AG09309 (cell line): ENCODE results near the gene DST.

Experiments
- DNase-seq: peaks from one replicate; pipeline ENCODE4 v3.0.0-alpha.2; 2010; ENCODE audit warnings: low read depth
- H3K4me3 ChIP-seq: 2 replicates; pipeline ENCODE4 v1.5.1; 2011; ENCODE audit warnings: mild to moderate bottlenecking, low read depth, low read length, moderate library complexity; ENCODE audit not compliant: control insufficient read depth
- TF ChIP-seq, protein P1 (sequence below): IDR thresholded peaks from 2 replicates; pipeline ENCODE4 v1.5.1; 2011; ENCODE audit warnings: mild to moderate bottlenecking, low read depth, low read length, inconsistent platforms; ENCODE audit not compliant: insufficient read depth, control insufficient read depth; ENCODE audit errors: missing control alignments

Gene DST

DNA sequence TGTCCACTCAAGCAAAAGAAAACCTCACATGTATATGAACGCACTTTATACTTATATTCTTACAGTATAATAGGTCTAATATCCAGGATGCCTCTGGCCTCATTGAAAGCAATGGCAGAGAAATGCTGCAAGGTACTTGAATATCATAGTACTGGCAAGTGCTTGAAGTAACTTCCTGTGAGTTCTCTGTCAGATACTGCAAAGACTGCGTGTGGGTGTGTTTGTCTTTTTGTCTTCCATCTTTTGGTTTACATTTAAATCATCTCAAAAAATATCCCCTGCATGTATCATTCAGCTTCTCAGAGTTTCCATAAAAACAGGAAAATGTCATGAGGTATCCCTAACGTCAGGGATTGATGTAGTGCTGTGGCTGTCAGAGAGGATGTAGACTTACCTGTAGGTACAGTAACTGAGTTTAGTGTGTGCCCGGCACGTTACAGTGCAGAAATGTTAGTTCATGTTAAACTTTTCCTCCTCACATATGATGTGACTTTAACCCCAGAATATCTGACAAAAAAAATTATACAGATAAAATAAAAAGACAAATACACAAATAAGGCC is 184.3 kb downstream of the DST start:
- H3K4me3 ChIP-seq = no peak overlapping the region
- TF ChIP-seq, protein P1, sequence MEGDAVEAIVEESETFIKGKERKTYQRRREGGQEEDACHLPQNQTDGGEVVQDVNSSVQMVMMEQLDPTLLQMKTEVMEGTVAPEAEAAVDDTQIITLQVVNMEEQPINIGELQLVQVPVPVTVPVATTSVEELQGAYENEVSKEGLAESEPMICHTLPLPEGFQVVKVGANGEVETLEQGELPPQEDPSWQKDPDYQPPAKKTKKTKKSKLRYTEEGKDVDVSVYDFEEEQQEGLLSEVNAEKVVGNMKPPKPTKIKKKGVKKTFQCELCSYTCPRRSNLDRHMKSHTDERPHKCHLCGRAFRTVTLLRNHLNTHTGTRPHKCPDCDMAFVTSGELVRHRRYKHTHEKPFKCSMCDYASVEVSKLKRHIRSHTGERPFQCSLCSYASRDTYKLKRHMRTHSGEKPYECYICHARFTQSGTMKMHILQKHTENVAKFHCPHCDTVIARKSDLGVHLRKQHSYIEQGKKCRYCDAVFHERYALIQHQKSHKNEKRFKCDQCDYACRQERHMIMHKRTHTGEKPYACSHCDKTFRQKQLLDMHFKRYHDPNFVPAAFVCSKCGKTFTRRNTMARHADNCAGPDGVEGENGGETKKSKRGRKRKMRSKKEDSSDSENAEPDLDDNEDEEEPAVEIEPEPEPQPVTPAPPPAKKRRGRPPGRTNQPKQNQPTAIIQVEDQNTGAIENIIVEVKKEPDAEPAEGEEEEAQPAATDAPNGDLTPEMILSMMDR = no peak
- DNase-seq = no peak

DNA sequence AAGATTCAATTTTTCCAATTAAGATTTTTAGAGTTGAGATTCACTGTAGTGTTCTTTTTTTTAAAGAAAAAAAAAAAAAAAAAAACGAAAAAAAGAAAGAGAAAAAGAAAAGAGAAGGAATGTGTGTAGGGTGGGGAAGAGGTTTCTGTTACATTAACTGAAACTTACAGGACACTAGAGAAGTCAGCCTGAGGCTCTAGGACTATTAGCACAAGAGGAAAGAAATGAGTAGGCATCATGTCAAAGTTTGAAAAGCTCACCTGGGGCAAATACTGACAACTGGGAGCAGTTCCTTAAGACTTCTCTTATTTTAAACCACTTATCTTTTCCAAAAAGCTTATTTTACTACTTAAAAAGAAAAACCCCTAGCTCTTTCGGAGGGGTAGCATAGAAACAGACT is 185.9 kb downstream of the DST start:
- DNase-seq = no peak
- TF ChIP-seq, protein P1 = no peak
- H3K4me3 ChIP-seq = no peak overlapping the region

DNA sequence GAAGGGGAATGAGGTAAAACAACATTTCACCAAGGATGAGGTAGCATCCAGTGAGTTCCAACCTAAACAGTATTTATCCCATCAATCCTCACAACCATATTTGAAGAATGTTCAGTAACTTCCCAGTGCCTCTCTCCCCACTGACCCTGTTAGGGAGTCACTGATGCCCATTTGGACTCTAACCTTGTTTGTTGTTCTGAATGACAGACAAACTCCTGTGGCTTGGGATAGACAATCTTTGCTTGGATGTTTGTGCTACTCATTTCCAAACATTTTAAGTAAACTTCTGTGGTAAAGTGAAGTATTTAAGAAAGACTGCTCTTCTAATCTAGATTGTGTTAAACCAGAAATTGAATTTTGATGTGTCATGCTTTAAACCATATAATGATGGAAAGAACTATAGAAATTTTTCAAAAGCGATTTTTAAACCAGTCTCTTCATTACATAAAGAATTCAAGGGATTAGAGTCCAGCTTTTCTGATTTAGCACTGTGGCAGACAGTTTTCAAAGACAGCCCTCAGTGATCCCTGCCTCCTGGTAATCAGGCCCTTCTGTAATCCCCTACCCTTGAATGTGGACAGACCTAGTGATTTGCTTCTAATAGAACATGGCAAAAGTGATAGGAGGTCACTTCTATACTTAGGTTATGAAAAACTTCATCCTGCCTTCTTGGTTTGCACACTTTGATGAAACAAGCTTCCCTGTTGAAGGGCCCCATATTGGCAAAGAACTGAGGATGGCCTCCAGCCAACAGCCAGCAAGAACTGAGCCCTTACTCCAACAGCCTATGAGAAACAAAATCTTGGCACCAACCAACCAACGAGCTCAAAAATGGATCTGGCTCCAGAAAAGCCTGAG is 191.6 kb downstream of the DST start:
- TF ChIP-seq, protein P1 = no peak
- no peak overlapping the region for H3K4me3 ChIP-seq
- DNase-seq = no peak

DNA sequence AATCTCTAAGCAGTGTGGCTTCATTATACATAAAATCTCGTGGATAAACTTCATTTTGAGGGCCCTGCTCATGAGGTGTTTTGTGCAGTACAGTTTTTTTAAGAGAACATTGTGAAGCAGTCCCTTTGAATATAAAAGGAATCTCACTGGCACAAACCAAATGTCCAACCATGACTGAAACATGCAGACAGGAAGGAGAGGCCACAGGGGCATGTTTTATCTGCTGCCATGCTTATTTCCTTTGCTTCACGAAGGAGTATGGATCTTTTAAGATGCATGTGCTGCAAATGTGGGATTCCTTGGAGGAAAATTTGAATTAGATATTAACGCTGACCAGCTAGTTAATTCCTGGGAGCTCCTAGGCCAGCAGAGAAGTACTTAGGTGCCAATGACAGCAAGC is 192.3 kb downstream of the DST start:
- DNase-seq = no peak
- TF ChIP-seq, protein P1 = no peak
- no peak overlapping the region for H3K4me3 ChIP-seq

DNA sequence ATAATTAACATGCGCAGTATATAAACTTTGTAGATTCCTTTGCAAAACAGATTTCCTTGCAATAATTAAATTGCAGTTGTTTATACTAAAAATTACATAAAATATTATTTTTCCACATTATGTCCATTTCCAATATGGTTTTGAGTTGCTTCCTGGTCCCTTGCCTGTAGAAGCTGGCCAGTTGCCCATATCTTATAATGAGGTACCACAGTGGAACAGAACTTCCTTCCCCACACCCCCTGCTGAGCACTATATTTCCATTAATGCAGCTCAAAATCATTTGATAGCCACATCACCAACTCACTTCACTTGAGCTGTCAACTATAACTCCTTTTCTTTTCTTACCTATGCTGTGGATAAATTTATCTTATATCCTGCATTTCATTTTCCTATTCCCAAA is 194.6 kb downstream of the DST start:
- TF ChIP-seq, protein P1 = no peak
- DNase-seq = no peak
- no peak overlapping the region for H3K4me3 ChIP-seq

DNA sequence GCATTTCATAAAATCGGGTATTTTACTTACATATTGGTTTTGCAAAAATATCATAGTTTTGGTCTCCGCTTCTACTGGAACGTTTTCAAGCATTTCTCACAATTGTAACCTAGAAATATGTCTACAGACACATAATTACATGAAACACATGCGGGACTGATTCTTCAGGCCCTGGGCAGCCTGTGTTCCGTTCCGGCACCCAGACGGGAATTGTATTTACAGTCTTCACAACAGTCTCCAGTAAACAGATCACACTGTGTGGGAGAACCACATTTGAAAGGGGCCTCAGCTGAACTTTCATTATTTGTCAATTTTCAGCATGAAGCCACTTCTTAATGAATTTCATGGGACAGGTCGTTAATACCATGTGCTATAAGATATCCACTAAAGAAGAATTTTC is 196.9 kb downstream of the DST start:
- TF ChIP-seq, protein P1 = no peak
- no peak for DNase-seq
- H3K4me3 ChIP-seq = no peak overlapping the region

DNA sequence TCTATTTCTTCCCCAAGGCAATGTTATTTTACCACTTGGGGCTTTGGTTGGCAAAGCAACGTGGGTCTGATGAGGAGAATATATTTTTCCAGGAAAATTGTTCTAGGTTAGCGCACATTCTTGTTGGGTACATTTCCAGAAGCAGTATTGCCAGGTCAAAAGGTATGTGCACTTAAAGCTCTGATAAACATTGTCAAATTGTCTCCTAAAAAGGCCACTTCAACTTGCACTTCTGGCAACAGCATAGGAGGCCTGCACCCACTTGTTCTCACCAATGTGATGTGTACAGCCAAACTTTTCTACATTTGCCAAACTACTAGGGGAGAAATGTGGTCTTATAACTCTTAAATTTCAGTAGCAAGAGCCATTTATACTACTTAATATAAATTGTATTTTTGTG is 197.8 kb downstream of the DST start:
- no peak for DNase-seq
- TF ChIP-seq, protein P1 = no peak
- no peak overlapping the region for H3K4me3 ChIP-seq
